Panc1 (cell line): ENCODE data around the gene GTF2H4. TPM values are rescaled to one million over a fixed set of nuclear protein-coding genes. Genes with fewer than 3 reads are reported as not detected.

Experiments used
- ATAC-seq: fragments of 200-7000 bp; cut with Tn5 transposase; 2 replicates; pipeline ENCODE4 v1.9.1; 2020; ENCODE audit warnings: mild to moderate bottlenecking, moderate library complexity
- BruUV-seq: library from RNA; stranded (reverse); fragments of 400-500 nt; replicated peaks from 2 replicates; lab custom pipeline; 2021; lab: Mats Ljungman, UMichigan
- CTCF ChIA-PET: fragments of 300-600 bp; sonication (Branson Sonifier 250); formaldehyde crosslinking; loops from one replicate; lab custom pipeline; 2022; ENCODE audit warnings: antibody characterized with exemption; lab: Charles Lee
- POLR2A ChIA-PET: fragments of 300-600 bp; sonication (Branson Sonifier 250); formaldehyde crosslinking; loops from one replicate; lab custom pipeline; 2022; ENCODE audit warnings: antibody characterized with exemption; lab: Charles Lee
- DNase-seq: peaks from one replicate; pipeline ENCODE4 v3.0.0-alpha.2; 2010; ENCODE audit warnings: low read depth, low spot score
- H3K27ac ChIP-seq: 2 replicates; pipeline ENCODE4 v1.5.1; 2011; ENCODE audit warnings: mild to moderate bottlenecking, low read length, inconsistent platforms
- H3K27me3 ChIP-seq: fragments of 200-500 bp; sonication (Bioruptor generic); 2 replicates; pipeline ENCODE4 v1.6.0; 2014; ENCODE audit warnings: low read length, inconsistent platforms; ENCODE audit not compliant: control insufficient read depth, insufficient read depth
- H3K36me3 ChIP-seq: fragments of 200-500 bp; sonication (Bioruptor generic); 2 replicates; pipeline ENCODE4 v1.5.1; 2014; ENCODE audit warnings: inconsistent platforms, mild to moderate bottlenecking, low read length, moderate library complexity; ENCODE audit not compliant: control insufficient read depth, insufficient read depth
- H3K4me1 ChIP-seq: 2 replicates; pipeline ENCODE4 v1.5.1; 2011; ENCODE audit warnings: inconsistent platforms, mild to moderate bottlenecking, low read length, moderate library complexity; ENCODE audit not compliant: control insufficient read depth, insufficient read depth
- H3K4me3 ChIP-seq, 2 experiments: 2 replicates each; pipeline ENCODE4 v1.5.1; 2011 to 2012; ENCODE audit warnings: low read depth in 2 of 2, low read length in 2 of 2, mild to moderate bottlenecking in 2 of 2, inconsistent platforms in 1 of 2, moderate library complexity in 1 of 2
- H3K9me3 ChIP-seq: fragments of 200-500 bp; sonication (Bioruptor generic); 2 replicates; pipeline ENCODE4 v1.5.1; 2014; ENCODE audit warnings: low read depth, mild to moderate bottlenecking, inconsistent platforms, low read length, moderate library complexity; ENCODE audit not compliant: control insufficient read depth, insufficient read depth
- POLR2AphosphoS5 ChIP-seq: IDR thresholded peaks from 2 replicates; pipeline ENCODE4 v1.6.1; 2012; ENCODE audit warnings: mild to moderate bottlenecking, low read depth, low read length, moderate library complexity
- SIN3A ChIP-seq: IDR thresholded peaks from 2 replicates; pipeline ENCODE4 v1.6.1; 2012; ENCODE audit warnings: low read depth, mild to moderate bottlenecking, low read length, moderate library complexity, borderline replicate concordance; ENCODE audit not compliant: insufficient read depth
- TCF7L2 ChIP-seq: IDR thresholded peaks from 2 replicates; pipeline ENCODE4 v1.6.1; 2011; ENCODE audit warnings: mild to moderate bottlenecking, low read depth, low read length, inconsistent platforms
- in situ Hi-C: cut with HindIII; loops from 2 replicates; pipeline ENCODE4 v1.10.0; 2016; ENCODE audit warnings: low sequenced_read_pairs, low pct_unique_long_range_greater_than_20kb
- intact Hi-C: fragments of 100-400 bp; cut with micrococcal nuclease; formaldehyde crosslinking; loops from one replicate; pipeline ENCODE4 v1.10.0; 2022; ENCODE audit not compliant: unreplicated experiment
- total RNA-seq: library from RNA; stranded (reverse); gene quantifications from one replicate; pipeline ENCODE4 v1.2.1, GENCODE V29; 2021; ENCODE audit not compliant: unreplicated experiment
- TF ChIP-seq, protein P1 (sequence below), 2 experiments: IDR thresholded peaks; 2 replicates each; pipeline ENCODE4 v1.6.1; 2011 to 2012; ENCODE audit warnings: low read depth in 2 of 2, control low read depth in 1 of 2, low read length in 1 of 2, mild to moderate bottlenecking in 1 of 2, moderate library complexity in 1 of 2; ENCODE audit not compliant: insufficient read depth in 1 of 2
- TF ChIP-seq, protein P2 (sequence below): fragments of 450-650 bp; IDR thresholded peaks from 2 replicates; pipeline ENCODE4 v1.5.1; 2017; ENCODE audit warnings: mild to moderate bottlenecking

Gene GTF2H4
- total RNA-seq, 1 experiment from 2014 or later: 27.5 TPM

DNA sequence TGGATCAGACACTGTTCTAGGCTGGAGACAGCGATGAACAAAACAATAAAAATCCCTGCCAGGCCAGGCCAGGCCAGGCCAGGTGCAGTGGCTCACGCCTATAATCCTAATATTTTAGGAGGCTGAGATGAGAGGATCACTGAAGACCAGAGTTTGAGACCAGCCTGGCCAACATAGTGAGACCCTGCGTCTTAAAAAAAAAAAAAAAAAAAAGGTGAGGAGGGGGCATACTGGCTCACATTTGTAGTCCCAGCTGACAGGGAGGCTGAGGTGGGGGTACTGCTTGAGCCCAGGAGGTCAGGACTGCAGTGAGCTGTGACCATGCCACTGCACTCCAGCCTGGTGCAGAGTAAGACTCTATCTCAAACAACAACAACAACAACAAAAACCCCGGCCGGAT, 37.3 kb downstream of the GTF2H4 start:
- no peak for TF ChIP-seq SIN3A
- TF ChIP-seq POLR2AphosphoS5: no peak
- no peak for TF ChIP-seq TCF7L2
- TF ChIP-seq, protein P1, sequence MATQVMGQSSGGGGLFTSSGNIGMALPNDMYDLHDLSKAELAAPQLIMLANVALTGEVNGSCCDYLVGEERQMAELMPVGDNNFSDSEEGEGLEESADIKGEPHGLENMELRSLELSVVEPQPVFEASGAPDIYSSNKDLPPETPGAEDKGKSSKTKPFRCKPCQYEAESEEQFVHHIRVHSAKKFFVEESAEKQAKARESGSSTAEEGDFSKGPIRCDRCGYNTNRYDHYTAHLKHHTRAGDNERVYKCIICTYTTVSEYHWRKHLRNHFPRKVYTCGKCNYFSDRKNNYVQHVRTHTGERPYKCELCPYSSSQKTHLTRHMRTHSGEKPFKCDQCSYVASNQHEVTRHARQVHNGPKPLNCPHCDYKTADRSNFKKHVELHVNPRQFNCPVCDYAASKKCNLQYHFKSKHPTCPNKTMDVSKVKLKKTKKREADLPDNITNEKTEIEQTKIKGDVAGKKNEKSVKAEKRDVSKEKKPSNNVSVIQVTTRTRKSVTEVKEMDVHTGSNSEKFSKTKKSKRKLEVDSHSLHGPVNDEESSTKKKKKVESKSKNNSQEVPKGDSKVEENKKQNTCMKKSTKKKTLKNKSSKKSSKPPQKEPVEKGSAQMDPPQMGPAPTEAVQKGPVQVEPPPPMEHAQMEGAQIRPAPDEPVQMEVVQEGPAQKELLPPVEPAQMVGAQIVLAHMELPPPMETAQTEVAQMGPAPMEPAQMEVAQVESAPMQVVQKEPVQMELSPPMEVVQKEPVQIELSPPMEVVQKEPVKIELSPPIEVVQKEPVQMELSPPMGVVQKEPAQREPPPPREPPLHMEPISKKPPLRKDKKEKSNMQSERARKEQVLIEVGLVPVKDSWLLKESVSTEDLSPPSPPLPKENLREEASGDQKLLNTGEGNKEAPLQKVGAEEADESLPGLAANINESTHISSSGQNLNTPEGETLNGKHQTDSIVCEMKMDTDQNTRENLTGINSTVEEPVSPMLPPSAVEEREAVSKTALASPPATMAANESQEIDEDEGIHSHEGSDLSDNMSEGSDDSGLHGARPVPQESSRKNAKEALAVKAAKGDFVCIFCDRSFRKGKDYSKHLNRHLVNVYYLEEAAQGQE (IDR thresholded peaks at IDR 0.05; ENCODE audit: insufficient read depth in 1 of 2, low read depth in 2 of 2, low read length in 1 of 2): no peak
- TF ChIP-seq, protein P2, sequence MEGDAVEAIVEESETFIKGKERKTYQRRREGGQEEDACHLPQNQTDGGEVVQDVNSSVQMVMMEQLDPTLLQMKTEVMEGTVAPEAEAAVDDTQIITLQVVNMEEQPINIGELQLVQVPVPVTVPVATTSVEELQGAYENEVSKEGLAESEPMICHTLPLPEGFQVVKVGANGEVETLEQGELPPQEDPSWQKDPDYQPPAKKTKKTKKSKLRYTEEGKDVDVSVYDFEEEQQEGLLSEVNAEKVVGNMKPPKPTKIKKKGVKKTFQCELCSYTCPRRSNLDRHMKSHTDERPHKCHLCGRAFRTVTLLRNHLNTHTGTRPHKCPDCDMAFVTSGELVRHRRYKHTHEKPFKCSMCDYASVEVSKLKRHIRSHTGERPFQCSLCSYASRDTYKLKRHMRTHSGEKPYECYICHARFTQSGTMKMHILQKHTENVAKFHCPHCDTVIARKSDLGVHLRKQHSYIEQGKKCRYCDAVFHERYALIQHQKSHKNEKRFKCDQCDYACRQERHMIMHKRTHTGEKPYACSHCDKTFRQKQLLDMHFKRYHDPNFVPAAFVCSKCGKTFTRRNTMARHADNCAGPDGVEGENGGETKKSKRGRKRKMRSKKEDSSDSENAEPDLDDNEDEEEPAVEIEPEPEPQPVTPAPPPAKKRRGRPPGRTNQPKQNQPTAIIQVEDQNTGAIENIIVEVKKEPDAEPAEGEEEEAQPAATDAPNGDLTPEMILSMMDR: no peak
- H3K4me3 ChIP-seq: no peak overlapping the region
- intact Hi-C loops (no loop called here), in situ Hi-C loops (no loop called here)
- H3K9me3 ChIP-seq: no peaks in the 10 kb centered on the region
- H3K36me3 ChIP-seq: no peaks in the 10 kb centered on the region
- no peak for DNase-seq
- peaks cover 10% of the 10 kb centered on the region for H3K27me3 ChIP-seq
- ATAC-seq: no peak
- no TSS peak for BruUV-seq
- H3K27ac ChIP-seq: no peak overlapping the region
- H3K4me1 ChIP-seq: peaks cover 8% of the 10 kb centered on the region; the same call in 1 of the 2 replicates
- POLR2A ChIA-PET: no interaction called here
- CTCF ChIA-PET: no interaction called here

DNA sequence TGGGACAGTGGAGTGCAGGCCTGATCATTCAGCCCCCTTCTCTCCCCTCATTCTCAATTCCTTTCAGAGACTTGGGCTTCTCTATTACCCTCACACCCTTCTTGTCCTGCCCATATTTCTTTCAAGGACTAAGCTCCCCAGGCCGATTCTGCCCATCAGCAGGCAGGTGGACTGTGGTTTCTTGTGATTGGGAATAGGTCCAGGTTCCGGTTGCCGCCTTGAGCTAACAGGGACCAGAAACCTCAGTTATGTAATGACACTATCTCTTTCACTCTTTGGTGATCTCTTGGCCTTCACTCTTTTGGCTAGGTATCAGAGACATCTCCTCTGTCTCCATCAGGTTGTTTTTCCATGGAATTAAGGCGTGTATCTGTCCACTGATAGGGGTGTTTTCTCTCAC, 39.2 kb downstream of the GTF2H4 start:
- no peak for ATAC-seq
- in situ Hi-C loops: no loop called here
- BruUV-seq: no TSS peak
- Histone ChIP-seq H3K36me3 (no peaks in the 10 kb centered on the region), H3K4me1 (peaks cover 7% of the 10 kb centered on the region; the same call in 1 of the 2 replicates), H3K27me3 (peaks cover 15% of the 10 kb centered on the region), H3K27ac (no peak overlapping the region), H3K9me3 (no peaks in the 10 kb centered on the region), H3K4me3 (no peak overlapping the region)
- TF ChIP-seq TCF7L2 (no peak), SIN3A (no peak), POLR2AphosphoS5 (no peak)
- TF ChIP-seq, protein P1 (IDR thresholded peaks at IDR 0.05; ENCODE audit: insufficient read depth in 1 of 2, low read depth in 2 of 2, low read length in 1 of 2): no peak
- TF ChIP-seq, protein P2: no peak
- intact Hi-C loops: no loop called here
- POLR2A ChIA-PET: no interaction called here
- DNase-seq: no peak
- CTCF ChIA-PET: no interaction called here
